Renal pelvis (tissue), 4 donors: ENCODE measurements around the gene ZNF804B. TPM values are rescaled to one million over a fixed set of nuclear protein-coding genes. Genes with fewer than 3 reads are reported as not detected.
"Not testable (repeated sequence)": the region's sequence is repeated elsewhere in the genome, so short reads cannot be mapped to it uniquely, and the experiment has no call there.

Source experiments
- DNase-seq: peaks from one replicate; pipeline ENCODE4 v3.0.0-alpha.2; 2013
- polyA plus RNA-seq, 3 donors: library from polyadenylated mRNA; unstranded; fragments of 120-200 nt; gene quantifications; one replicate each; pipeline ENCODE4 v1.2.1, GENCODE V29; 2013; ENCODE audit not compliant: insufficient read length in 3 of 3

ZNF804B gene
- polyA plus RNA-seq, 3 donors: 0.10 to 0.35 (median 0.17) TPM

DNA sequence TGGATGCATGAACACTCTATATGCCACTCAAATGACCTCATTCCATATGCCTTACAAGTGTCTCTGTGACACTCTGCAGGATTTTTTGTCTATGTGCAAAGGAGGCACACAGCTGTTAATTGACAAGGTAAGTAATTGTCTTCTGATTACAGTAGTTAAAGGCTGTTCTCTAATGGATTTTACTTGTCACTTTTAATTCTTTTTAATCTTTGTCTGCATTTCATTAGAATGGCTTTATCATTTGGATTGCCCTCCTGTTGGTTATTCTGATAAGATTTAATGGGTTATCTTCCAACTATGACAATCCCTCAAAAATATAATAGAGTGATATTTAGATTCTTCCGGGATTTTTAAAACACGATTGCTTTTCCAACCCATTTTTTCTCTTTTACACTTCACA, 326.1 kb downstream of the ZNF804B start:
- DNase-seq: no peak

DNA sequence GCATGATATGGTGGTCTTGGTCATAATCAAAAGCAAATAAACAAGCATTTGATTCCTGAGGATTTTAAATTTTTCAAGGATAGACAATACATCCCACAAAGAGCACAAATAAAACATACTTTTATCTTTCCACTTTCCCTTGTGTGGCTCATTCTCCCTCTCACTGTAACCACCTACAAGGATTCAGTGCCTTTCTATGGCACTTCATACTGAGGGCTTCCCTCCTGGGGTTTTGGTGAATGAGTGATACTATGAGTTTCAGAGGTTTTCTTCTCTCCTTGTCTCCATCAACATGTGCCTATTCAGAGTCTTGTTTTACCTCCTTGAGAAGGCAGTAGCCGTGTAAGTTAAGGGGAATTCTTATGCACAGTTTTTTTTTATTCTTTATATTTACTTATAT, 332.1 kb downstream of the ZNF804B start:
- DNase-seq: no peak

DNA sequence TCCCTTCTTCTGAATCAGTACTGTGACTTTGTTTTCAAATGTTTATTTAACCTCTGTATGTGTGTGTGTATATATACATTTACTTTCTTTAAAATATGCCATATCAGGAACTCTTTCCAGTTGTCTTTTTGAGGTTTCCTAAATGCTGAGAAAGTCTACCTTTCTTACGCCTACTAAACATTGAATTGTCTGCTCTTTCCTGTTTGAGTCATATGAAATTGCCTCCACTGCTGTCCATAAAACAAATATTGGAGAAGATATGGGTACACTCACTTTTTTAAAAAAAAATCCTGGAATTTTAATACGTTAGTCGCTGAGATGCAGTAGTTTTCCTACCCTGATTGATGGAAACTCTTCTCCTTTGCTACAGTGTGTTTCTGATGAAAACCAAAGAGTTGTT, 334.8 kb downstream of the ZNF804B start:
- no peak for DNase-seq

DNA sequence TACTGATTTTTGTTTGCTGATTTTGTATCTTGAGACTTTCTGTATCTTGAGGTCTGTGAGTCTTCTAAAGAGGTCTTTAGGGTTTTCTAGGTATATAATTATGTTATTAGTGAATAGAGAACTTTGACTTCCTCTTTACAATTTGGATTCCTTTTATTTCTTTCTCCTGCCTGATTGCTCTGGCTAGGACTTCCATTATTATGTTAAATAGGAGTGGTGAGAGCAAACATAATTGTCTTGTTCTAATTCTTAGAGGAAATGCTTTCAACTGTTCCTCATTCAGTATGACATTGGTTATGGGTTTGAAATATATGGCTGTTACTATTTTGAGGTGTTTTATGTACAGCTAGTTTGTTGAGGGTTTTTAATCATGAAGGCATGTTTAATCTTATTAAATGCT, 344.1 kb downstream of the ZNF804B start:
- no peak for DNase-seq

DNA sequence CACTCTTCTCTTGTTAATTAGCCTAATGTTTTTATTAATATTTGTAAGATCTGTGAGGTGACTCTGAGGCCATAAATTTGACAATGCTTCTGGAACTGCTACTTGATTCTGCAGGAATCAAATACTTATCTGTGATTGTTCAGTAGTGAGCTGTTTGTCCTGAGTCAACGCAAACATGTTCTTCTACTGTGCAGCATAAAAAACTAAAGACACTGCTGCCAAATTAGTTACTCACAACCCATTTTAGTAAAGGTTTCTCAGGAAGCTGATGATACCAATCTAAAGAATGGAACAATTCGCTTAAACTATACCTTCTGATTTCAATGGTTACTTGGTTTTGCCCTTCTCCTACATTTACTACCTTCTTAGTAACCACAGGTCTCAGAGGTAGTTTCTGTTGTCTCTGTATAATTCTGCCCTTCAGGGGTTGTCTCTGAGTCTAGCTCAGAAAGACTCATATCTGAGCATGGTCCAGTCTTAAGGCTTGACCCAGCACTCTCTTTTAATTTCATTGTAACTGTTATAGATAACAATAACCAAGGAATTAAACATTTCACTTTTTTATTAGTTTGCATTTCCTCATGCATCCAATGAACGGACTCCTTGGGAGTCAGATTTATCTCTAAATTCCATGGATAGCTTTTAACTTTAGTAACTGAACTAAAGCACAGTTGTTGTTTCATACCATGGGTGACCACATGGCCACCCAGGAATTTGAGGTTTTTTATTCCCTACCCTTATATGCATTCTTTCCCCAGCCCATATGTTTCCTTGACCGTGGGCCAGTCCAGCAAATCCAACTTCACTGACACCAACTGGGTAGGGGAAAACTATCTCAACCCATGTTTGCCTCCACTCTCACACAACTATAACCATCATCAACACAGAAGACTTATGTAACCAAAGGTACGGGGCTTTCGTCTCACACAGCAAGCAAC, 345.5 kb downstream of the ZNF804B start:
- no peak for DNase-seq

DNA sequence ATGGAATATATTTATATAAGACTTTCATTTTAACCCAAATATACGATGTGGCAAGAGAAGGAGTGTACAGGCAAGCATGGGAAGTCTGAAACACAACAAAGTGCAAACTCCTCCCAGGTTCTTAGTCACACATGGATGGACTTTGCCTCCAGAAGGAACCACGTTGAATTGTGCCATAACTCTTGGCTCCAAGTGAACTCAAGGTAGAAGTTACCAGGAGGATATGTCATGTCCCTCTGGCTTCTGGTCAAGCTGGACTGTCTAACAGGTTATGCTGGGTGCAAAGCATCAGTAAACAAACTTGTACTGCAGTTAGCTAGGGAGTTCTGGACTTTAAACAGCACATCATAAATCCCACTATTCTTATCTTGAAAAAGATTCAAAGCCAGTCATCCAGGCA, 364.4 kb downstream of the ZNF804B start:
- no peak for DNase-seq

DNA sequence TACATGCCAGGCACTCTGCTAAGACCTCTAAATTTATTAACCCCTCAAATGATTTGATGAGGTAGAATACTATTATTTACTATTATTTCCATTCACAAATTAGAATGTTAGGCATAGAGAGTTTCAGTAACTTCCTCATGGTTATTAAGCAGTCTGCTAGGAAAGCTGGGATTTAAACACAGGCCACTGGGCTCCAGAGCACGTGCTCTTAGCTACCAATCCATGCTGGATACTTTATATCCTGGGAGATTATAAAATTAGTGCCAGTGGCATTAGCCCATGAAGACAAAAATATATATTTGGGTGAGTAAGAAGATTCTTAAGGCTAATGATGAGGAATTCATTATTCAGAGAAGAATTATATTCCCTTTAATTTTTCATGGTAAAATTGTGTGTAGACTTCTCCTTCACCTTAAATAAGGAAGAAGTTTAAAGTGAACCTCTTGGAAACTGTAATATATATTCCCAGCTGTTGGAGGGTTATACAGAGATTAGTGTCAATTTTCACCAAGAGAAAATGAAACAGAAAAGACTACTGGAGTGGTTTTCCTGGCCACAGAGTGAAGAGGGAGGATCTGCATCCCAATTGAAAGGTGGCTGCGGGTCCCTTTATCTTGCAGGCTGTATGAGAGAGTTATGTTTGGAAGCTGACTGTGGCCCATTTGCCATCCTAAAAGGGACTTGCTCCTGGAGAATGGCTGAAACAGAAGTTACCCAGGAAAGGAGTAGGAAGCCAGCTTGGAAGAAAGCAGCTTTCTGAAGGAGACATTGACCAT, 370.3 kb downstream of the ZNF804B start:
- no peak for DNase-seq

DNA sequence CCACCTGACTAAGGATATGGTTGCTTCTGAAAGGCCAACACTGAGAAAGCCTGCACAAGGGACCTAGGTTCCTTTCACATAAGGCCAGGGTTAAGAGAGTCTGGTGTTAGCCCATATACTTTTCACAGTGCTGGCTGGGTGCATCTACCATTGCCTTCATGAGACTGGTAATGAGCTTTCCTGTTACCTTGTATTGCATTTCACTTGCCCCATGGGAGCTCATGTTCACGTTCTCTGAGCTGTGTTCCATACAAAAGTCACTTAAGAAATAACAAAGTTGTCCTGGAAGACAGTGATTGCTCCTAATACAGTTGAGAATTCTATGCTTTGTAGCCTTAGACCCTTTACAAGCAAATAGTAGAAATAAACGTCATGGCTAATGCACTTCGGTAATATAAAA, 373.9 kb downstream of the ZNF804B start:
- no peak for DNase-seq

DNA sequence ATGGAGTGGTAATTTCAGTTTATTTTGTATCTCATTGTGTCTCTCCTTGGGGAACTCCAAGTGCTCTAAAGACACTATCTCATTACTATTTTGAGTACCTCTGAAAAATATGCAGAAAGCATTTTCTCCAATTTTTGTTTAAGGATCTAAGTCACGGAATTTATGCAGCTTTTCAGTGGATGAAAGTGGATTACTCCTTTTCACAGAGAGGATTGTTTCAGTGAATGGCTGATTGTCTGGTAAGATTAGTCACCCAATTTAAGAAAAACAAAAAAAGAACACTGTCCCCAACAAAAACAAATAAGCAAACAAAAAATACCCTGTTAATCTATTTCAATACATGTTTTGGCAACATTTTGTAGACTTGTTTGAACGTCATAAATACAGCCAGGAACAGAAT, 374.3 kb downstream of the ZNF804B start:
- DNase-seq: no peak

DNA sequence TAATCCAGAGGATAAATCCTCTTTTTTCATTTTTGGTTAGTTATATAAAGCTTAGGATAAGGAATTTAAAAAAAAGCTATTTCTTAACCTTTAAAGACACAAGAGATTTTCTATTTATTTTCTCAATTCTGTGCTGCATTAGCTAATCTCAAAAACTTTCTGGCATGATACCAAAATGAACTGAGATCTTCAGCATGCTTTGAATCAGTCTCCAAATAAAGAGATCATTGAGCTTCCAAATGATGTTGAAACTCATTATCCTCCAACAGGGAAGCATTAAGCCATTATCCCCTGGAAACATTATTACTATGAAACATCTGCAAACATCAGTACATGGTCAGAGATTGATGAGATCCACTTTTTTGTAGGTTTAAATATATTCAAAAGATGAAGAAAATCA, 386.3 kb downstream of the ZNF804B start:
- DNase-seq: no peak

DNA sequence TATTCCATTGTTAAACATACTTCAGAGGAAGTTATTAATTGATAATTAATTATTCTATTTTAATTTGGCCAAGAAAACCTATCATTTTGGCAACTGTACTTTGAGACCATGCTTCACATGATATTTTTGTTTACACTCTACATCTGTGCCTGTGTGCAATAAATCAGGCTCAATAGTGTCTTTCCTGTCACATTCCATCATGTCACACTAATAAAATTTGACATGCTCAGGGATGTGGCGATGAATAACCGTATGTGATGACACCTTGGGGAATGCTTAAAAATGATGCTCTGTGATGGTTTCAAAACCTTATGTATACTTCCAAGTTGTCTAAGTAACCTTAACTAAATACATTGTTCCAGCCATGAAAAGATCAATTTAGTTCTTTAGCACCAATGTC, 400.6 kb downstream of the ZNF804B start:
- no peak for DNase-seq

DNA sequence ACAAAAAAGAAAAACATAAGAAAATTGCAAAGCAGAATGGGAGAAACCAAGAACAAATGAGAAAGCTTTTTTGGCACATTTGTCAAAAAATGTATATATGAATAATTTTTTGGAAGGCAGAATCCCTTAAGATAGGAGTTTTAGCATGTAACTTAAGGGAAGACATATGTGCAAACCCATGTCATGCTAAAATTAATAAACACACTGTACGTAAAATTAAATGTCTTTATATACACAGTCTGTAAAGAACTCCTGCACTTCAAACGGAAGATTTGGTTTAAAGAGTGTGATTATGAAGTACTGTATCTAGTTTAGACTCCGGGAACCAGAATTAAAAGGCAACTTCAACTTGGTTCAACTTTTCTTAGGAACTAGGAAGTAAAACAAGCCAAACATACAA, 405.9 kb downstream of the ZNF804B start:
- DNase-seq: no peak

DNA sequence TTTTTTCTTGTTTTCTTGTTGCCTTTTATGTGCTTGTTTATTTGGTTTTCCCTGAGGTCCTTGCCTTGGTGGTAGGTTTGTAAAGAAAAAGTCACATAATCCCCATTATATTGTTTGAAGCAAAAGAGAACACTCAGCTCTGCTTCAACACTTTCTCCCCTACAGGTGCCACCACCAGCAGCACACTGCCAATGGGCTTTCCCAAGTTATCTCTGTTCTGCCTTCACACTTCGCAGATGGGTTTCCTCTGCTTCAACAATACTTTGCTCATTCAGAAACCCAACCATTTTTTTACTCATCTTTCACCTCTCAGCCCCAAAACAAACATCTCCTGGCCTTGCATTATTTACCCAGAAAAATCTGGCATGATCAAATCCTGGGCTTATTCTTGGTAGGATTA, 411.1 kb downstream of the ZNF804B start:
- DNase-seq: no peak

DNA sequence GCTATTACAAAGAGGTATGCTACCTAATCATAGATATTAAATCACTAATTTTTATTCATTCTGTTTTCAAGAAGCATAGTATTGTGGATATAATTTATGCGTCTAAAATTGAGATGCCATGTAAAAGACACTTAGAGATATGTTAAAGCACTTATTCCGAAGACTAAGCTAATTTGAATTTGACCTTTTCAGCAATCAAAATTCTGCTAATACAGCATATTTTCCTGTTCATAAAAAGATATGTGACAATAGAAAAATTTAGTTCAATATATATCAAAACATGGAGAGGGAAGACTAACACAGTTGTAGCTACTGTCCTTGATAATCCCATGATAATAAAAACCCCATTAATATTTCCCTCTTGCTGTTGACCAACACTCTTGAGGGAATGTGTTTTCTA, 422.6 kb downstream of the ZNF804B start:
- DNase-seq: no peak

DNA sequence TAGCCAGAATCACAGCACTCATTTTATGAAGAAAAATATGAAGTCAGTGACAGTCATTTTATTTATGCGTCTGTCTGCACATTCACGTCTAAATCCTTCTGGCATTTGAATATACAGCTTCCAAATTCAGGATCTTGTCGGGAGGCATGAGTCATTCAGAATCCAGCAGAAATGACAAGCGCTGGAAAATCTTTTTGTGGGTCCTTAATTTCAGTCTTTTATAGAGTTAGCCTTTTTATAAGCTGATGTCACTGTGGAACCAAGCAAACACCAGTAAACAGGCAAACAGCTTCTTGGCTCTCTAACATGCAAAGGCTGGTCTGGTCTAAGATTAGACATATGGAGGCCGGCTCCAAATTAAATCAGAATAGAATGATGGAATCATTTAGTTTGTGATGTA, 424.2 kb downstream of the ZNF804B start:
- DNase-seq: no peak

DNA sequence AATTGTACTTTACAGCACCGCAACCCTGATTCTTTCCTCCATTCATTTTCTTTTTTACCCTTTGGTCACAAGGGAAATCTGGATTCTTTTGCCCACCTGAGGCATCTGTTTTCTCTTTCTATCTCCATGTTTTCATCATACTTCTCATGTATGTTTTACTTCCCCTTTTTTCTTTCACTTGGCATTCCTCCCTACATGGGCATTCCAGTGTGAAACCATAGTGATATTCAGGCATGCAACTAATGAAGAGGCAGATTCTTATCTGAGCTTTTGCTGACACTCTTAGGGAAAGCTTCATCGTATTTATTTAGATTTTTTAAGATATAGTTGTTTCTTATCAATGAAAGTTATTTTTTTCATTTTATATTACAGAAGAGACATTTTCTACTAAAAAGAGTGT, 441.3 kb downstream of the ZNF804B start:
- DNase-seq: no peak

DNA sequence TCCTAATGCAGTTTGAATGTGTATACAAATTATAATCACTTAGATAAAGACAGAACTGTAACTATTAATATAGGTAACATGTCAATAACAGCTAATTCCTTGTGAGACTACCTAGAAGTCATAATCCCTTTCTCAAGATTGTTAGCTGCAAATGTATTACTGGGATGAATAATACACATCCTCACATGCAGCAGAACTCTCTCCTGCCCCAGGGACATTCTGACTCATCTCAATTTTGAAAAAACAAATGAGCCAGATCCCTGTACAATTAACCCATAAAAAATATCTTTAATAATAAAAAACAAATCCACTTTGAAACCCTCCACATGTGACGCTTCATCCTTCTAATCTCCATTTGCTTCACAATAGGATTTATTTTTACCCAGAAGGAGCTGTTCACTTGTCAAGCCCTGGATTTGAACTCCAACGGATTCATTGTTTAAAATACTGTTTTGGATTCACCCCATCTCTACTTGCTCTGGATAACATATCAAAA, 464.4 kb downstream of the ZNF804B start:
- no peak for DNase-seq

DNA sequence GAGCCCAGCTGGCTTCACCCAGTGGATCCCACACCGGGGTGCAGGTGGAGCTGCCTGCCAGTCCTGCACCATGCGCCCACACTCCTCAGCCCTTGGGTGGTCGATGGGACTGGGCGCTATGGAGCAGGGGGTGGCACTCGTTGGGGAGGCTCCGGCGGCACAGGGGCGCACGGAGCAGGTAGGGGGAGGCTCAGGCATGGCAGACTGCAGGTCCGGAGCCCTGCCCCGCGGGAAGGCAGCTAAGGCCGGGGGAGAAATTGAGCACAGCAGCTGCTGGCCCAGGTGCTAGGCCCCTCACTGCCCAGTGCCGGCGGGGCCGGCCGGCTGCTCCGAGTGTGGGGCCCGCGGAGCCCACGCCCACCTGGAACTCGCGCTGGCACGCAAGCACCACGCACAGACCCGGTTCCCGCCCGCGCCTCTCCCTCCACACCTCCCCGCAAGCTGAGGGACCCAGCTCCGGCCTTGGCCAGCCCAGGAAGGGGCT, 469.2 kb downstream of the ZNF804B start:
- not testable (repeated sequence) for DNase-seq

DNA sequence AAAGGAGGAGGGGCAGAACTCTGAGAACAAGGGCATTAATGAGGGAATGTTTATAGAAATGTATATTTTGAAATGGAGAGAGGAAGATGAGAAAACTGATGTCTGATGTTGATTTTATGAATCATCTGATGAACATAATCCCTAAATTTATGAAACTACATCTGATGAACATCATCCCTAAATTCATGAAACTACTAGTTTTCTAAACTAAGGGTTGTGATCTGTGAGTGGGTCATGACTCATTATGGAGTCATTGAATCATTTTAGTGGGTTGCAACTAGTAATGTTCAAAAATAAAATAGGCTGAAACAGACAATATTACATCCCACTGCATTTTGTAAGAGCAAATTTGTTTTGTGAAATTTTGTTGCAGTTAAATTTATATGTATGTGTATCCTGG, 478.7 kb downstream of the ZNF804B start:
- no peak for DNase-seq

DNA sequence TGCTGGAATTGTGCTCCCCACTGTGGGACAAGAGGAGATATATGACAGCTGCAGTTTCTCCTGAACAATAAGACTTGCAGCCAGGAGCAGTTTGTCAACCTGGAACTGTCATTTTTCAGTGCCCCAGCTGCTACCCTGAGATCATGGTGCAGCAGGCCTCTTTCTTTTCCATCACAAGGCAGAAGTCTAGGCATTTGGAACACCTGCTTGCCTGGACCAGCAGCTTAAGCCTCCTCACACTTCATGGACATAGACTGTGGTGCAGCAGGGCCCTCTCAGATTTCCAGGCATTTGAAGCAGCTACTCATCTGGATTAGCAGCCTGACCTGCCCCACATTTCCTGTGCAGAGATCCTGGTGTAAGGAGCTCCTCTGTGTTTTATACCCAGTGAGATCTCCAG, 486.7 kb downstream of the ZNF804B start:
- DNase-seq: no peak

DNA sequence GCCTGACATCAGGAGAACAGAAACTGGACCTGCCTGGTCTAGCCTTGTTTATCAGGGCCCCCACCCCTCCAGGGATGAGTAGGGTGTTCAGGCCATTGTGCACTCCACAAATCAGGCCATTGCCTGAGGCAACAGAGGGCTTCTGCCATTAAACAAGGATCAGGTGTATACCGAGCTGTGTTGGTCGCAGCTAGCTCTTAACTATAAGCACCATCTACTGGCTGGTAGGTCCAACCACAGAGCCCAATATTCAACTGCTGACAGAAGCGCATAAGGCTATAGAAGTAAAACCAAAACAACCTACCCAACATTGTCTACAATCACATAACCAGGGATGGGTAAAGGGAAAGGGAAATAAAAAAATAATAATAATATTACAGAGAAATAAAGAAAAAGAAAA, 487.7 kb downstream of the ZNF804B start:
- DNase-seq: no peak

DNA sequence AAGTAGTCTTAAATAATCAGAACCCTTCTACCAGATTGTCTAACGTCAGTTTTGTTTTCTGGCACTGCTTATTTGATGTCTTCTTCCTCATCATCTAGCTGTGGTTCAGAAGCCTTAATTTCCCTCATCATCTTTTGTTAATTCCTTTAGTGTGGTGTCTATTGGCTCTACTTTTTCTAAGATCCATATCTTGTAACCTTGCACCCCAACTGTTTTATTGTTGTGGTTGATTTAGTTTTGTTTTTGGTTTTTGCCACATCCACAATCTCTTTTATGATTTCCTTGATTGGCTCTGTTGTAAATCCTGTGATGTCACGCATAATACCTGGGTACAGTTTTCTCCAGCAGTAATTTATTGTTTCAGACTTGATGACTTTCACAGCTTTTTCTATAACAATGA, 499.6 kb downstream of the ZNF804B start:
- DNase-seq: no peak

DNA sequence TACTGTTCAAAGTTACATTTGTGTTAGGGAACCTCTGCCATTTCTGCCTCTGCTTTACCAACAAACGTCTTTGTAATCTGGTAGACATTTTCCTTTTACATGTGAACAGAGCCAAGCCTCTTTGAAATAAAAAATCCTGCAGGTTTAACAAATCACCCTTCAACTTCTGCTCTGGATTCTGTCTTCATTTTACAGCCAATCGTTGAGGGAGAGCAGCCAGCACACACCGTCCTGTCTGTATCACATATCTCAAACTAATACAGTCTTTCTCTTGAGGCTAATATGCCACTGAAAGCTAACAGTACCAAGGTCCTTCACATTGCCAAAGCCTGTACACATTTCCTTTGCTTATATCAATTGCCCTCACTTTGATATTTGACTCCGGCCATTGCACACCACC, 504.6 kb downstream of the ZNF804B start:
- DNase-seq: no peak
